CD4-positive, alpha-beta T cell treated with Interleukin-17A for 4 hours (primary cell): ENCODE data around the gene TEX52.

Experiments used
- DNase-seq: peaks from one replicate; pipeline ENCODE4 v3.0.0-alpha.2; 2020; ENCODE audit warnings: mixed read lengths

The TEX52 gene

DNA sequence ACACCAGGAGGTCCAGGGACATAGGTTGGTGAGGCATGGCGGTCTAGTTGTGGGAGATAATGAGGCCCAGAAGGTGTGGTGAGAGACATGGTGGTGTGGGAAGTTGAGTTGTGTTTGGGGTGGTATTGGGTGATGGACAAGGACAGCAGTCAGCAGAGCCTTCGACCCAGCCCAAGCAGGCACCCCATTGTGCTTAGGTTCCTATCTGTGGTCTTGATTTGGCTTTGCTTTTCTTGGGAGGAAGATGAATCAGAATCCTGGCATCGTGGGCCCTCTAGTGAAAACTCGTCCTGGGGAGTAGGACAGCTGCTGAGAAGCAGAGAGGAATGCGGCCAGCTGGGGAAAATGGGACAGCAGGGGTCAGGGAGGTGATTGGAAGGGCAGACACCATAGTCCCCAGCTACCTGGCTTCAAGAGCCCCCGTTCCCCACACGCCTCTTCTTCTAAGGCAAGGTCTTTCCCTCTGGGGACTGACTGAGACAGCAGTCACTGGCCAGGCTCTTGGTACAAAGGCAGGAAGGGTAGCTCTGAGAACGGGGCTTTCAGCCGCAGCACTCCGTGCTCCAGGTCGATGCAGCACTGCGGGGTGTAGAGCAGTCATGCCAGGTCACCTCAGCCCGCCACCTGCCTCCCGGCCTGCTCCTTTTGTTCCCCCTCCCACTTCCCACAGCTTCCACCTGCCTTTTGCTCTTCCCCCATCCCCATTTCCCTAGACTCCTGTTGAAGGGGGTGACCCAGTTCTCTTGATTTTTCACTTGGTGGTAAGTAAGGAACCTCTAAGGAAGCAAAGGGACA, 29.9 kb downstream of the TEX52 start:
- DNase-seq, result no peak

DNA sequence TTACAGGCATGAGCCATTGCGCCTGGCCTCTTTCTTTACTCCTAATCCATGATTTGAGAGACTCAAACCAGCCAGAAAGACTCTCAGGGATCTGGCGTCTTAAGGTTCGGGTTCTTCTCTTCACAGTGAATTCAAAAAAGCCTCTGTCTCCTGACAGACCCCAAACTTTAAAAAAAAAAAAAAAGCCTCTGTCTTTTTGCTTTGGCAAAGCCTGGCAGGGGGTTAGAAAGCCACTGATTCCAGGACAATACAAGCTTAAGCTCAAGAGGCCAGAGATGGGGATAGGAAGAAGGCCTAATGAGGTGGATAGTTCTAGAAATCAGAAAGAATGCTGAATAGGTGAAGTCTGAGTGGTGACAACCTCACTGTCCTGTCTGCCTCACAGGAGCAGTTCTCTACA, 30.8 kb downstream of the TEX52 start:
- DNase-seq, result no peak

- no peak for DNase-seq
These were observed 31.7 kb downstream of the TEX52 start for GRCh38 chr12:2825132-2825531.

GRCh38 chr12:2824541-2824940, 32.3 kb downstream of the TEX52 start:
- DNase-seq, result no peak

DNA sequence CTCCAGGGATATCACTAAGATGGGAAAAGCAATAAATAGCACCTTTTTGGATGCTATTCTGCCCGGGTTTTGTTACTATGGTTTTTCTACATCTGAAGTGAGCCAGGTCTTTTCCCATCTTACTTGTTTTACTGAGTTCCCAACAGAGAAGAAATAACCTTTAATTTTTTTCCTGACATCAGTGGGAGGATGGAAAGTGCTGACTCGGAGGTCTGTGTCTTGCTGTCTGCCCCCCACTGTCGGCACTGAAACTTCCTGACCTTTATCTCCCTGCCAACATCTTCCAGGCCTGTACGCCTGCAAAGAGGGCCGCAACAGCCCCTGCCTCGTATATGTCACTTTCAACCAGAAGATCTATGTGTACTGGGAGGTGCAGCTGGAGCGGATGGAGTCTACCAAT, 33.4 kb downstream of the TEX52 start:
- no peak for DNase-seq

- DNase-seq, result no peak
These were observed 36.4 kb downstream of the TEX52 start for GRCh38 chr12:2820432-2820831.

- no peak for DNase-seq
These were observed 37.0 kb downstream of the TEX52 start for GRCh38 chr12:2819810-2820209.

DNA sequence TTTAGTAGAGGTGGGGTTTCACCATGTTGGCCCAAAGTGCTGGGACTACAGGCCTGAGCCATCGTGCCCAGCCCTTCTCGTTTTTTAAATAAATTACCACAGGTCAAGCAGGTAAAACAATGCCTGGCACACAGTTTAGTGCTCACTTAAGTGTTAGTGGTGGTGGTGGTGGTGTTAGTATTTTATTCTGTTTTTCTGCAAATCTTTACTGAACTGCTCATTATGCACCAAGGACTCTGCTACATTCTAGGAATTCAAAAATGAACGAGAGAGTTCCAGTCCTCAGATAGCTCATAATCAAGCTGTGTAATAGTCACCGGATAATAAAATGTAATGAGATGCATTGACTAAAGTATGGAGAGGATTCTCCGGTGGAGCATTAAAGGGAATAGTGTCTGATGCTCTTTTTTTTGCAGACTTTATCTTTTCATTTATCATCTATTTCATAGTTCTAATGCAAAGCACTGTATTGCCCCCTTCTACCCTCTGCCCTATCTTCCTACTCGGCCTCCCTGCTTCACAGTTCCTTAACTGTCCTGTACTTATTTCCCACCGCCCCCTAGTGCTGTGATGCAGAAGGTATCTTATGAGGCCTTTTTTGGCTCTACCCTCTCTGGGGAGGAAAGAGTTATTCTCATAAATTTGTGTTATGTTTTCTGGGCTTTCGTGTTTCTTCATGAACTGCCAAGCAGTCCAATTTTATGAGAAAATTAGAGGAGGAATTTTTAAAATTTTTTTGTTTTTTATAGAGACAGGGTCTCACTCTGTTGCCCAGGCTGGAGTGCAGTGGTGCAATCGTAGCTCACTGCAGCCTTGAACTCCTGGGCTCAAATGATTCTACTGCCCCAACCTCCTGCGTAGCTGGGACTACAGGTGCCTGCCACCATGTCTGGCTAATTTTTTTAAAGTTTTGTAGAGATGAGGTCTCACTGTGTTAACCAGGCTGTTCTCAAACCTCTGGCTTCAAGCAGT, 43.3 kb downstream of the TEX52 start:
- peak; percentile 64 for DNase-seq

GRCh38 chr12:2812290-2813213, 44.3 kb downstream of the TEX52 start, which contains the start of gene ITFG2:
Gene ITFG2 (plus strand): TSS chr12:2812668. CDS start chr12:2812761, 93 bp downstream.
- DNase-seq, result peak; percentile 98

- DNase-seq, result no peak
These were observed 45.0 kb downstream of the TEX52 start for GRCh38 chr12:2811801-2812200.

- DNase-seq, result no peak
These were observed 50.1 kb downstream of the TEX52 start for GRCh38 chr12:2806700-2807099.

DNA sequence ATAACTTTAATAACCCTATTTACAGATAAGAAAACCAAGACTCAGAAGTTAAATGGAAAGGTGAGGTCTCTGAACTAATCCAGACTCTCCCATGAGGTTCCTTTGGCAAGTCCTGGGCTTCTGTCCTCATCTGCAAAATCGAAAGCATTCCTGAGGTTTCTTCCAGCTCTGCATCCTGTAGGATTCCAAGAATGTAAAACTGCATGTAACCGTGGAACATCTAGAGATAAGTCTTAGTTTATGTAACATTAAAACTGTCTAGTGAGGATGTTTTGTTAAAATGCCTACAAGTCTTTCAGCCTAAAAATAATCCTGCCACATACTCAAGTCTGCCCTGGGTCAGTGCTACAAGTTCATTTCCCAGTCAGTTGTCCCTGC, 51.7 kb downstream of the TEX52 start:
- no peak for DNase-seq

GRCh38 chr12:2804393-2805142, 52.3 kb downstream of the TEX52 start:
- DNase-seq, result no peak

- no peak for DNase-seq
These were observed 53.0 kb downstream of the TEX52 start for GRCh38 chr12:2803635-2804392.

DNA sequence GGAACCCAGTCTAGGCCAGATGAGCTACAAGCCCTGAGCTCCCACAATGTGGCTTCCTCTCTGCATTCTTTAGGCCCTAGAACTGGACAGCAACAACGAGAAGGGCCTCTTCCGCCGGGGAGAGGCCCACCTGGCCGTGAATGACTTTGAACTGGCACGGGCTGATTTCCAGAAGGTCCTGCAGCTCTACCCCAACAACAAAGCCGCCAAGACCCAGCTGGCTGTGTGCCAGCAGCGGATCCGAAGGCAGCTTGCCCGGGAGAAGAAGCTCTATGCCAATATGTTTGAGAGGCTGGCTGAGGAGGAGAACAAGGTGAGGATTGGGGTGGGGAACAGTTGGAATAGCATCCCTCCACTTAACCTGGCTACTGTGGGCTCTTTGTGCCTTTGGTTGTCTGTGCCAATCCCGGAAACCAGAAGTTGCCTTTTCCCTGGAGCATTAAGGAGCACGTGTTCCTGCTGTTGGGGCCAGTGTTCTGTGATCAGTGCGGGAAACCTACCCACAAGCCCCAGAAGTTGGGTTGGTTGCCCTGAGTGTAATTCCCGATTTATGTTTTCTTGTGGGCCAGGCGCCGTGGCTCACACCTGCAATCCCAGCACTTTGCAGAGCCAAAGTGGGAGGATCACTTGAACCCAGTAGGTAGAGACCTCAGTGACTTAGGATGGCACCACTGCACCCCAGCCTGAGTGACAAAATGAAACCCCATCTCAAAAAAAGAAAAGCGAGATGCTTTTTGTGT, 55.6 kb downstream of the TEX52 start:
- DNase-seq, result no peak

DNA sequence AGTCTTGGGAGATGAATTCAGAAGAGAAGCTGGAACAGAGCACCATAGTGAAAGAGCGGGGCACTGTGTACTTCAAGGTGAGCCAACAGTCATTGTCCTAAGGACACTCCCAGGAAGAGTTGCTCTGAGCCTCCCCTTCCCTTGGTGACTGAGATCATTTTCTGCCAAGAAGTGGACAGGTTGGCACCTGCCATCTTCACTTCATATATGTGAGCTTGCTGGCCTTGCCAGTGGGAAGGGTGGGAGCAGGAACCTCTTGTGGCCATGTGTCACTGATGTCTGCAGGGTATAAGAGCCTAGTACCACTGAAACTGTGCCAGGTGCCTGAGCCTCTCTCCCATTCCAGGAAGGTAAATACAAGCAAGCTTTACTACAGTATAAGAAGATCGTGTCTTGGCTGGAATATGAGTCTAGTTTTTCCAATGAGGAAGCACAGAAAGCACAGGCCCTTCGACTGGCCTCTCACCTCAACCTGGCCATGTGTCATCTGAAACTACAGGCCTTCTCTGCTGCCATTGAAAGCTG, 56.7 kb downstream of the TEX52 start:
- no peak for DNase-seq
